Parathyroid adenoma (tissue), 2 donors: Measurements from ENCODE around the gene KCNQ1.

Source experiments
- H2AFZ ChIP-seq: fragments of 300-600 bp; sonication (generic); one replicate; pipeline ENCODE4 v1.7.0; 2017; ENCODE audit warnings: antibody characterized with exemption, mild to moderate bottlenecking
- H3K27ac ChIP-seq: fragments of 300-600 bp; sonication (generic); one replicate; pipeline ENCODE4 v1.7.0; 2017
- H3K27me3 ChIP-seq: fragments of 300-600 bp; sonication (generic); one replicate; pipeline ENCODE4 v1.7.0; 2017; ENCODE audit warnings: low read length; ENCODE audit not compliant: control insufficient read depth, insufficient read depth
- H3K36me3 ChIP-seq: fragments of 300-600 bp; sonication (generic); one replicate; pipeline ENCODE4 v1.7.0; 2017; ENCODE audit warnings: low read length; ENCODE audit not compliant: control insufficient read depth, insufficient read depth
- H3K4me1 ChIP-seq: fragments of 300-600 bp; sonication (generic); one replicate; pipeline ENCODE4 v1.7.0; 2017; ENCODE audit warnings: control low read depth
- H3K4me2 ChIP-seq: fragments of 300-600 bp; sonication (generic); one replicate; pipeline ENCODE4 v1.7.0; 2017; ENCODE audit warnings: low read length
- H3K4me3 ChIP-seq: fragments of 300-600 bp; sonication (generic); one replicate; pipeline ENCODE4 v1.7.0; 2017; ENCODE audit warnings: low read depth, low read length
- H3K79me2 ChIP-seq: fragments of 300-600 bp; sonication (generic); one replicate; pipeline ENCODE4 v1.7.0; 2017; ENCODE audit warnings: control low read depth
- H3K9ac ChIP-seq: fragments of 300-600 bp; sonication (generic); one replicate; pipeline ENCODE4 v1.7.0; 2017; ENCODE audit warnings: mild to moderate bottlenecking
- H3K9me3 ChIP-seq: fragments of 300-600 bp; sonication (generic); one replicate; pipeline ENCODE4 v1.7.0; 2017; ENCODE audit warnings: low read length; ENCODE audit not compliant: control insufficient read depth
- TF ChIP-seq, protein P1 (sequence below): fragments of 300-600 bp; sonication (generic); IDR thresholded peaks from one replicate; pipeline ENCODE4 v1.7.0; 2017; ENCODE audit warnings: antibody characterized with exemption, mild to moderate bottlenecking
- donor health status: primary hyperparathyroidism.

The KCNQ1 gene

DNA sequence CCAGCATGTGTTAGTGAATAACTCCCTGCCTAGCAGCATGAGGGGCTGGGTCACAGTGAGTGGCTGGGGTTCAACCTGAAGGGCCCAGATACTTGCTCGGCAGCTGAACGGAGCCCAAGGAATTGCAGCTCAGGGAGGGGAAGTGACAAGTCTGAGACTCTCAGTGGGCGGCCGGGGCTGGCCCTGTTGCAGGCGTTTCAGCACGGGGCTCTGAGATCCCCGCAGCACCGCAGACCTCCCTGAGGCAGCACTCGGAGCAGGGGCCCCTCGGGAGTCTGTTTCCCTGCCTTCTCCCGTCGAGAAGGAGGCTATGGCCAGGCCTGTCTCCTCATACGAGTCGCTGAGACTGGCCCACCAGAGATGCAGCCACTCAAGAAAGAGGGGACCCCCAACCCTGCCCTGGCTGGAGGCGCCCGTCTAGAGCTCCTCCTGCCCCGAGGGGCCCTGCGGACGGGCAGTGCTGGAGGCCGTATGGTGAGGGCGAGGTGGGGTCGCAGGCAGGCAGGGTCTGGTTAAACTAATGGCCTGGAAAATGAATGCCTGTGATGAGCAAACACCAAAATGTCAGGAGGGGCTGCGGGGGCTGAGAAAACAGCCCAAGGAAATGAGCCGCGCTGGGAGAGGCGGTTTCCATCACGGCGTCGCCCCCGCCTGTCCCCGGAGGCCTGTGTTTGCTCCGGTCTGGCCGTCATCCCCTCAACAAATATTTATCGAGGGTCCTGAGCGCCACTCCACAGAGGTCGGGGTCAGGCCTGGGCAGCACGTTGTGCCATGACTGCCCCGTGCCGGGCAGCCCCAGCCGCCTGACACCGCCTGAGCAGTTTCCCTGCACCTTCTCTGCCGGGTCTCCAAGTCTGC is 35.0 kb upstream of the KCNQ1 start:
- Histone ChIP-seq H3K79me2 (no peaks in the 10 kb centered on the region), H3K4me2 (no peak overlapping the region), H3K4me3 (no peak overlapping the region), H3K36me3 (no peaks in the 10 kb centered on the region), H3K27ac (no peak overlapping the region), H3K9ac (no peak overlapping the region), H3K27me3 (no peaks in the 10 kb centered on the region), H3K9me3 (no peaks in the 10 kb centered on the region), H3K4me1 (no peaks in the 10 kb centered on the region), H2AFZ (no peak overlapping the region)
- TF ChIP-seq, protein P1, sequence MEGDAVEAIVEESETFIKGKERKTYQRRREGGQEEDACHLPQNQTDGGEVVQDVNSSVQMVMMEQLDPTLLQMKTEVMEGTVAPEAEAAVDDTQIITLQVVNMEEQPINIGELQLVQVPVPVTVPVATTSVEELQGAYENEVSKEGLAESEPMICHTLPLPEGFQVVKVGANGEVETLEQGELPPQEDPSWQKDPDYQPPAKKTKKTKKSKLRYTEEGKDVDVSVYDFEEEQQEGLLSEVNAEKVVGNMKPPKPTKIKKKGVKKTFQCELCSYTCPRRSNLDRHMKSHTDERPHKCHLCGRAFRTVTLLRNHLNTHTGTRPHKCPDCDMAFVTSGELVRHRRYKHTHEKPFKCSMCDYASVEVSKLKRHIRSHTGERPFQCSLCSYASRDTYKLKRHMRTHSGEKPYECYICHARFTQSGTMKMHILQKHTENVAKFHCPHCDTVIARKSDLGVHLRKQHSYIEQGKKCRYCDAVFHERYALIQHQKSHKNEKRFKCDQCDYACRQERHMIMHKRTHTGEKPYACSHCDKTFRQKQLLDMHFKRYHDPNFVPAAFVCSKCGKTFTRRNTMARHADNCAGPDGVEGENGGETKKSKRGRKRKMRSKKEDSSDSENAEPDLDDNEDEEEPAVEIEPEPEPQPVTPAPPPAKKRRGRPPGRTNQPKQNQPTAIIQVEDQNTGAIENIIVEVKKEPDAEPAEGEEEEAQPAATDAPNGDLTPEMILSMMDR, result no peak

DNA sequence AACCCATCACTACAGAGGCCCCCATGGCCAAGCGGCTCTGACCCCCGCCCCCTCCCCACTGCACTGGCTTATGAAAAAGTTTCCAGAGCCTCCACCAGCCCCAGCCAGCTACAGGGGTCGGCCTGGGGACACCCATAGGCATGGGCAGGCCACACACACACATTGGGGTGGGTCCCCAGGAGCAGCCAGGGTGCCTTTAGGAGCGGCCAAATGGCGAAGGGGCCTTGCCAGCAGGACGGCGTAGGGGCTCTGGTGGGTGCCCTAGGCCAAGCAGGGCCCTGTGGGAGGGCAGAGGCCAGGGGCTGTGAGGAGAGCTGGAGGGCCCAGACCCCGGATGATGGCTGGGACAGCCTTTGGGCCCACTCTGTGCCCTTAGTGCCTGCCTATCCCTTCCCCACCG is 34.2 kb upstream of the KCNQ1 start:
- no peaks in the 10 kb centered on the region for H3K27me3 ChIP-seq
- H3K27ac ChIP-seq, result no peak overlapping the region
- H3K79me2 ChIP-seq, result no peaks in the 10 kb centered on the region

DNA sequence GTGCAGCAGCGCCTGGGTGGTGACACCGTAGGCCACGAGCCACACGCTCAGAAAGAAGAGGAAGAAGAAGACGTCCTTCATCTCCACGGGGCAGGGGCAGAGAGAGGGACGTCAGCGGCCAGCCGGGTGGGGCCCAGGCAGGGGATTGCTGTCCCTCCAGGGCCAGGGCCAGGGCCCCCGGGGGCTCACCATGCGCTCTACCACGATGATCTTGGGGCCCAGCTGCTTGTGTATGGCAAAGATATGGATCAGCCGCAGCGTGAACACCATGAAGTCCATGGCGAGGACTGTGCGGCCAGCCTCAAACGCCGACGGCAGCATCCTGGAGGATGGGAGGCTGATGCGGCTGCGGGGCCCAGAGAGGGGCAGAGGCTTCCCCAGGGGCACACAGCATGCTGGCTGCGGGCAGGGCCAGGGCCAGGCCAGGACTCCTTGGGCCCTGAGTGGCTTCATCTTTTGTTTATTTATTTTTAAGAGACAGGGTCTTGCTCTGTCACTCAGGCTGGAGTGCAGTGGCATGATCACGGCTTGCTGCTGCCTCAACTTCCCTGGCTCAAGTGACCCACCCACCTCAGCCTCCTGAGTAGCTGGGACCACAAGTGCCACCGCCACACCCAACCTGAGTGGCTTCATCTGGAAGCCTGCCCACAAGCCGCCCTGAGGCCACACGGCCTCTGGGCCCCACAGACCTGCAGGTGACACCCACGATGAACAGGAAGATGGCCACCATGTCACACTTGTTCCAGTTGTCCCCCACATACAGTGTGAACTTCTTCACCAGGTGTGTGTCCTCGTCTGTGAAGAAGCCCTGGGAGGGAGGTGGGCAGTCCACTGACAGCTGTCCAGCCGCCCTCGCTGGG is 33.1 kb upstream of the KCNQ1 start:
- no peak overlapping the region for H3K9ac ChIP-seq
- H3K79me2 ChIP-seq, result no peaks in the 10 kb centered on the region
- H3K4me3 ChIP-seq, result no peak overlapping the region
- no peak overlapping the region for H3K4me2 ChIP-seq
- H3K27ac ChIP-seq, result no peak overlapping the region
- TF ChIP-seq, protein P1, result no peak
- no peaks in the 10 kb centered on the region for H3K36me3 ChIP-seq
- no peak overlapping the region for H2AFZ ChIP-seq
- H3K27me3 ChIP-seq, result no peaks in the 10 kb centered on the region
- no peaks in the 10 kb centered on the region for H3K9me3 ChIP-seq
- H3K4me1 ChIP-seq, result no peaks in the 10 kb centered on the region

More for the DNA sequence above, 34.2 kb upstream of the KCNQ1 start:
- H3K9me3 ChIP-seq, result no peaks in the 10 kb centered on the region
- no peak overlapping the region for H3K4me2 ChIP-seq
- H3K9ac ChIP-seq, result no peak overlapping the region
- no peak overlapping the region for H3K4me3 ChIP-seq
- H3K4me1 ChIP-seq, result no peaks in the 10 kb centered on the region
- H3K36me3 ChIP-seq, result no peaks in the 10 kb centered on the region
- TF ChIP-seq, protein P1, result no peak
- no peak overlapping the region for H2AFZ ChIP-seq

DNA sequence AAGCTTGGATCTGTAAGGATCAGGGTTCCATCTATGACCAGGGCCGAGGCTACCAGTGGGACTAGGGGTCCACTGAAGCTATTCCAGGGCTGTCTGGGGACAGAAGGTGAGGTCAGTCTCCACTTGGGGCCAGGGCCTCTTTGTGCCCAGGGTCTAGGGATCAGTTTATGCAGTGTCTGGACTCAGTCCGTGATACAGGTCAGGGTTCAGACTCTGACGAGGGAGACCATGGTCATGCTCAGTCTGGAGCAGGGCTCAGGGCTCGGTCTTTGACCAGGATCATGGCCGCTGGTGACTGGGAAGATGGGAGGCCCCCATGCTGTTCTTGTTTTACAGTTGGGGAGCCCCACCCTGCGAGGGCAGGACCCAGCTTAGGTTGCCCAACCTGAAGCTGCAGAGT is 32.5 kb upstream of the KCNQ1 start:
- Histone ChIP-seq H3K27ac (no peak overlapping the region), H3K27me3 (no peaks in the 10 kb centered on the region), H3K4me2 (no peak overlapping the region), H3K9ac (no peak overlapping the region), H3K4me3 (no peak overlapping the region), H3K4me1 (no peaks in the 10 kb centered on the region), H3K79me2 (no peaks in the 10 kb centered on the region), H2AFZ (no peak overlapping the region), H3K36me3 (no peaks in the 10 kb centered on the region), H3K9me3 (no peaks in the 10 kb centered on the region)
- TF ChIP-seq, protein P1, result no peak
